Adrenal gland (tissue), 12 donors: ENCODE data around the gene RAB18. TPM values are rescaled to one million over a fixed set of nuclear protein-coding genes. Genes with fewer than 3 reads are reported as not detected.
A peak's percentile ranks its signal among the peaks of the same experiment; 100 is the strongest.

ENCODE experiments used
- DNase-seq, 7 donors: peaks; one replicate each; pipeline ENCODE4 v3.0.0-alpha.2; 2019 to 2020
- H3K27ac ChIP-seq, 5 donors: fragments of 200-600 bp; sonication (generic) in 4 of 5; 1 replicate in 3 of 5; 2 replicates in 2 of 5; pipeline versions ENCODE4 v1.5.1 to v1.8.0; 2016 to 2020; ENCODE audit warnings: mild to moderate bottlenecking in 1 of 5
- H3K27me3 ChIP-seq: fragments of 200-600 bp; 2 replicates; pipeline ENCODE4 v1.8.0; 2021
- H3K36me3 ChIP-seq, 2 donors: fragments of 200-600 bp; replicated peaks in 1 of 2; 1 replicate in 1 of 2; 2 replicates in 1 of 2; pipeline versions ENCODE4 v1.5.1 to v1.8.0; 2018 to 2022
- H3K4me1 ChIP-seq, 2 donors: fragments of 200-600 bp; replicated peaks in 1 of 2; 1 replicate in 1 of 2; 2 replicates in 1 of 2; pipeline versions ENCODE4 v1.5.1 to v1.8.0; 2018 to 2021
- H3K4me3 ChIP-seq, 4 donors: fragments of 200-600 bp; sonication (generic) in 3 of 4; one replicate each; pipeline ENCODE4 v1.5.1; 2016 to 2018
- H3K9me3 ChIP-seq, 3 donors: fragments of 200-600 bp; sonication (generic) in 1 of 3; replicated peaks in 1 of 3; 1 replicate in 2 of 3; 2 replicates in 1 of 3; pipeline versions ENCODE4 v1.5.1 to v1.8.0; 2016 to 2021
- CTCF ChIP-seq, 6 experiments: fragments of 450-650 bp in 4 of 6; fragments of 200-600 bp in 2 of 6; sonication (generic) in 1 of 6; IDR thresholded peaks; 1 replicate in 5 of 6; 2 replicates in 1 of 6; pipeline versions ENCODE4 v1.5.1 to v1.8.0; 2016 to 2021; ENCODE audit warnings: antibody characterized with exemption in 6 of 6, mild to moderate bottlenecking in 2 of 6, moderate library complexity in 1 of 6
- POLR2A ChIP-seq, 2 donors: fragments of 450-650 bp; IDR thresholded peaks; one replicate each; pipeline ENCODE4 v1.6.1; 2017; ENCODE audit warnings: antibody characterized with exemption in 2 of 2, mild to moderate bottlenecking in 2 of 2, moderate library complexity in 1 of 2
- whole genome bisulfite sequencing, 4 donors: extraction: QIAGEN DNeasy Blood & Tissue Kit in 2 of 4; methylation state at CpG; one replicate each; pipeline versions ENCODE4 v1.1.5 to v1.1.7; 2013 to 2017; 5-methylcytosine and 5-hydroxymethylcytosine counted together
- intact Hi-C, 2 donors: fragments of 100-400 bp; cut with DNase I; formaldehyde crosslinking; loops; one replicate each; pipeline versions ENCODE4 v1.14.1 to v1.15.0; 2022 to 2023
- polyA plus RNA-seq, 3 donors: library from polyadenylated mRNA; stranded (reverse); fragments of 200-250 nt in 2 of 3; fragments of 350-450 nt in 1 of 3; fragmentation: Illumina TruSeq in 1 of 3; extraction: RNeasy Lipid Tissue Mini Kit (QIAGEN cat#74804) in 1 of 3; gene quantifications; one replicate each; pipeline ENCODE4 v1.2.3, GENCODE V29; 2013 to 2014
- total RNA-seq, 9 donors: library from RNA; depleted of rRNA in 4 of 9; stranded (reverse); fragments of >200 nt in 4 of 9; fragments of 120-200 nt in 1 of 9; fragmentation: NEBNext Ultra II Directional in 1 of 9; extraction: Animal tissue kit (Norgen Biotek cat#: 25700) in 1 of 9; gene quantifications; one replicate each; pipeline versions ENCODE4 v1.1.0 to v1.2.4, GENCODE V29; 2013 to 2023
- donor health status: healthy with polysubstance abuse.
- donor health status: Bipolar disorder and iron deficiency.
- donor health status: DM: yes; HTN: yes; CAD: no.
- donor health status: DM: no; HTN: no; CAD: no.
- donor health status: DM: no; HTN: no; CAD: no.
- donor health status: DM: yes; HTN: yes; CAD: no.

The RAB18 gene
- total and polyA plus RNA-seq, 12 donors: 22.1 to 416 (median 114) TPM

GRCh38 chr10:27525819-27526218 is 21.7 kb downstream of the RAB18 start:
- peaks cover 28 to 39% of the 10 kb centered on the region in 2 donors for H3K4me1 ChIP-seq

GRCh38 chr10:27526242-27526641 is 22.1 kb downstream of the RAB18 start:
- TF ChIP-seq POLR2A (IDR thresholded peaks at IDR 0.05) (no peak), CTCF (IDR thresholded peaks at IDR 0.05) (no peak)

More at GRCh38 chr10:27525819-27526218, 21.7 kb downstream of the RAB18 start:
- intact Hi-C loops: no loop called here
- TF ChIP-seq POLR2A (IDR thresholded peaks at IDR 0.05) (no peak), CTCF (IDR thresholded peaks at IDR 0.05) (no peak)
- no peaks in the 10 kb centered on the region for H3K36me3 ChIP-seq
- peaks cover 0 to 10% (median 0%) of the 10 kb centered on the region in 3 donors for H3K9me3 ChIP-seq
- no peak overlapping the region for H3K27ac ChIP-seq
- DNase-seq: peak in 1 of 7 donors; percentile 21
- H3K4me3 ChIP-seq: no peak overlapping the region
- H3K27me3 ChIP-seq: no peaks in the 10 kb centered on the region

GRCh38 chr10:27527666-27528295 is 23.7 kb downstream of the RAB18 start:
- Histone ChIP-seq H3K27me3 (no peaks in the 10 kb centered on the region), H3K36me3 (no peaks in the 10 kb centered on the region), H3K9me3 (peaks cover 0 to 6% (median 0%) of the 10 kb centered on the region in 3 donors), H3K27ac (peak overlapping the region in 1 of 5 donors; percentile 41), H3K4me3 (no peak overlapping the region), H3K4me1 (peaks cover 28 to 39% of the 10 kb centered on the region in 2 donors)
- intact Hi-C loops: no loop called here
- TF ChIP-seq CTCF (IDR thresholded peaks at IDR 0.05): no peak
- no peak for TF ChIP-seq POLR2A (IDR thresholded peaks at IDR 0.05)
- DNase-seq: no peak
- 76 to 83% (median 81%) methylated on average over 6 of the region's 6 CpGs for WGBS, 4 donors

More at GRCh38 chr10:27526242-27526641, 22.1 kb downstream of the RAB18 start:
- no peak overlapping the region for H3K27ac ChIP-seq
- H3K9me3 ChIP-seq: peaks cover 0 to 6% (median 0%) of the 10 kb centered on the region in 3 donors
- intact Hi-C loops: no loop called here
- no peaks in the 10 kb centered on the region for H3K36me3 ChIP-seq
- no peak for DNase-seq
- H3K27me3 ChIP-seq: no peaks in the 10 kb centered on the region
- H3K4me3 ChIP-seq: no peak overlapping the region
- 80 to 85% (median 84%) methylated on average over 3 of the region's 3 CpGs for WGBS, 4 donors
- peaks cover 28 to 39% of the 10 kb centered on the region in 2 donors for H3K4me1 ChIP-seq

GRCh38 chr10:27529010-27529783 is 25.1 kb downstream of the RAB18 start:
- H3K9me3 ChIP-seq: peaks cover 0 to 6% (median 0%) of the 10 kb centered on the region in 3 donors
- intact Hi-C loops: no loop called here
- H3K27ac ChIP-seq: peak overlapping the region in 2 of 5 donors; percentile 38 to 41
- H3K4me3 ChIP-seq: no peak overlapping the region
- H3K36me3 ChIP-seq: peaks cover 0 to 6% of the 10 kb centered on the region in 2 donors
- H3K27me3 ChIP-seq: no peaks in the 10 kb centered on the region
- H3K4me1 ChIP-seq: peaks cover 28 to 39% of the 10 kb centered on the region in 2 donors
- WGBS, 4 donors: 79 to 90% (median 86%) methylated on average over 3 of the region's 3 CpGs
- no peak for TF ChIP-seq POLR2A (IDR thresholded peaks at IDR 0.05)
- no peak for TF ChIP-seq CTCF (IDR thresholded peaks at IDR 0.05)
- no peak for DNase-seq
